ENCODE results near the gene LSM10. TPM values are rescaled to one million over a fixed set of nuclear protein-coding genes. Genes with fewer than 3 reads are reported as not detected.

LSM10 gene
- total RNA-seq, 1 donor from 2014 or later = 26.1 TPM

- no peaks in the 10 kb centered on the region for H3K9me3 Mint-ChIP-seq
- peak in 1 of 2 experiments; percentile 70 for DNase-seq (ENCODE audit: low spot score in 2 of 2, unreplicated experiment in 2 of 2)
- H3K27ac Mint-ChIP-seq = peak overlapping the region; percentile 97
- no peaks in the 10 kb centered on the region for H3K27me3 Mint-ChIP-seq (ENCODE audit: low read depth)
- no peak for TF ChIP-seq CTCF (IDR thresholded peaks at IDR 0.05; ENCODE audit: unreplicated experiment)
- H3K36me3 Mint-ChIP-seq = peaks cover 7% of the 10 kb centered on the region
- H3K4me3 Mint-ChIP-seq = peak overlapping the region; percentile 95
- H3K4me1 Mint-ChIP-seq = peaks cover 33% of the 10 kb centered on the region
Measured at GRCh38 chr1:36386265-36387140, 11.2 kb downstream of the LSM10 start.

GRCh38 chr1:36385410-36386264 lies 12.1 kb downstream of the LSM10 start, which contains the start of gene STK40:
TSS of gene STK40 (minus strand) at chr1:36385924. CDS start at chr1:36361332, 24,592 bp downstream.
- peaks cover 33% of the 10 kb centered on the region for H3K4me1 Mint-ChIP-seq
- no peaks in the 10 kb centered on the region for H3K9me3 Mint-ChIP-seq
- peak; percentile 92 to 96 for DNase-seq (ENCODE audit: low spot score in 2 of 2, unreplicated experiment in 2 of 2)
- no peak for TF ChIP-seq CTCF (IDR thresholded peaks at IDR 0.05; ENCODE audit: unreplicated experiment)
- peak within 1 kb of the TSS; percentile 95 for H3K4me3 Mint-ChIP-seq
- H3K36me3 Mint-ChIP-seq = peaks cover 2% of the 10 kb centered on the region
- peak within 1 kb of the TSS; percentile 97 for H3K27ac Mint-ChIP-seq
- H3K27me3 Mint-ChIP-seq (ENCODE audit: low read depth) = no peaks in the 10 kb centered on the region

- Mint-ChIP-seq H3K27ac (peak overlapping the region; percentile 96), H3K4me3 (peak overlapping the region; percentile 95), H3K9me3 (no peaks in the 10 kb centered on the region), H3K36me3 (peaks cover 2% of the 10 kb centered on the region), H3K27me3 (ENCODE audit: low read depth) (no peaks in the 10 kb centered on the region), H3K4me1 (peaks cover 33% of the 10 kb centered on the region)
- peak in 1 of 2 experiments; percentile 56 for DNase-seq (ENCODE audit: low spot score in 2 of 2, unreplicated experiment in 2 of 2)
- TF ChIP-seq CTCF (IDR thresholded peaks at IDR 0.05; ENCODE audit: unreplicated experiment) = no peak
Measured at GRCh38 chr1:36384542-36385409, 12.9 kb downstream of the LSM10 start.

GRCh38 chr1:36383240-36383639 lies 14.5 kb downstream of the LSM10 start:
- no peak for DNase-seq (ENCODE audit: low spot score in 2 of 2, unreplicated experiment in 2 of 2)
- Mint-ChIP-seq H3K4me1 (peaks cover 33% of the 10 kb centered on the region), H3K27ac (peak overlapping the region; percentile 66)

More at GRCh38 chr1:36383240-36383639, 14.5 kb downstream of the LSM10 start:
- TF ChIP-seq CTCF (IDR thresholded peaks at IDR 0.05; ENCODE audit: unreplicated experiment) = no peak
- no peak overlapping the region for H3K4me3 Mint-ChIP-seq
- H3K9me3 Mint-ChIP-seq = no peaks in the 10 kb centered on the region
- H3K36me3 Mint-ChIP-seq = no peaks in the 10 kb centered on the region
- H3K27me3 Mint-ChIP-seq (ENCODE audit: low read depth) = no peaks in the 10 kb centered on the region

Measured in mesothelial cell of epicardium (in vitro differentiated cells).